Hematopoietic multipotent progenitor cell (in vitro differentiated cells): Measurements from ENCODE around the gene TUBB4B. TPM values are rescaled to one million over a fixed set of nuclear protein-coding genes. Genes with fewer than 3 reads are reported as not detected.

Experiments used
- DNase-seq, 3 donors: peaks; one replicate each; pipeline ENCODE4 v3.0.0-alpha.2; 2011 to 2015; ENCODE audit warnings: low read depth in 2 of 3, low spot score in 2 of 3
- total RNA-seq: library from RNA; depleted of rRNA; stranded (reverse); fragments of >200 nt; gene quantifications from one replicate; pipeline ENCODE4 v1.2.3, GENCODE V29; 2012

The TUBB4B gene
- total RNA-seq, 1 donor, result 141 TPM

- DNase-seq, result no peak
Measured at GRCh38 chr9:137267933-137268355, 26.9 kb downstream of the TUBB4B start.

DNA sequence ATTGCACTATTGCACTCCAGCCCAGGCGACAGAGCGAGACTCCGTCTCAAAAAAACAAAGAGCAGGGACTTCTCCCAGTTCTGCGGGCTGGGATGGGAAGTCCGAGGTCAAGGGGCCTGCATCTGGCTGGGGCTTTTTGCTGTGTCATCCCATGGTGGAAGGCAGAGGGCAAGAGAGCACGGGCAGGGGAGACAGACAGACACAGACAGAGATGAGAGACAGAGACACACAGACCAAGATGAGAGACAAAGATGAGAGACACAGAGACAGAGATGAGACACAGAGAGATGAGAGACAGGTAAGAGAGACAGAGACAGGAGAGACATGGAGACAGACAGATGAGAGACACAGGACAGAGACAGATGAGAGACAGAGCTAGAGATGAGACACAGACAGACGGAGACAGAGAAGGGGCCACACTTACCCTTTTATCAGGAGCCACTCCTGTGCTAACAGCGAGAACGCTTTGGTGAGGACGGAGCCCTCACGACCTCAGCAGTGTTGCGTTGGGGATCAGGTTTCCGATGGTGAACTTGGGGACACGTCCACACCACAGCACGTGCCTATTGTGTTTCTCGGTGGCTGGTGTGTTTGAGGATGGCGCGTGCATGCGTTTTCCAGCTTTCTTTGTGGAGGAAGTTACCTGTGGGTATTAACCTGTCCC lies 27.6 kb downstream of the TUBB4B start:
- no peak for DNase-seq

DNA sequence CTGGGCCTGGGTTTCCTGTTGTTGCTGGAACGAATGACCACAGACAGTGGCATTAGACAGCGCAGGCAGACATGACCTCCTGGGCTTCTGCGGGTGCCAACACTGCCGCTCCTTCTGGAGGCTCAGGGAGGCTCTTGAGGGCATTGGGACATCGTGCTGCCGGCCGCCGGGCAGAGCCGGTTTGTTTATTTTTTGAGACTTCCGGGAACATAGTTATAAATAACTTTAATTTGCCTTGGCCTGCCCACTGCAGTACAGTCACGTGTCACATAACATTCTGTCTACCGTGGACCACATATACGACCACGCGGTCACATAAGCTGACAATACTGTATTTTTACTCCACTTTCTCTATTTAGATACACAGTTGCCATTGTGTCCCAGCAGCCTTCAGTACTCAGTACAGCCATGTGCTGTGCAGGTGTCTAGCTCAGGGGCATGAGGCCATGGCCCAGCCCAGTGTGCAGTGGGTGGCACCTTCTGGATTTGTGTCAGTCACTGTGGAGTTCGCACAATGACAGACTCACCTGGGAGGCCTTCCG lies 28.2 kb downstream of the TUBB4B start:
- no peak for DNase-seq

DNA sequence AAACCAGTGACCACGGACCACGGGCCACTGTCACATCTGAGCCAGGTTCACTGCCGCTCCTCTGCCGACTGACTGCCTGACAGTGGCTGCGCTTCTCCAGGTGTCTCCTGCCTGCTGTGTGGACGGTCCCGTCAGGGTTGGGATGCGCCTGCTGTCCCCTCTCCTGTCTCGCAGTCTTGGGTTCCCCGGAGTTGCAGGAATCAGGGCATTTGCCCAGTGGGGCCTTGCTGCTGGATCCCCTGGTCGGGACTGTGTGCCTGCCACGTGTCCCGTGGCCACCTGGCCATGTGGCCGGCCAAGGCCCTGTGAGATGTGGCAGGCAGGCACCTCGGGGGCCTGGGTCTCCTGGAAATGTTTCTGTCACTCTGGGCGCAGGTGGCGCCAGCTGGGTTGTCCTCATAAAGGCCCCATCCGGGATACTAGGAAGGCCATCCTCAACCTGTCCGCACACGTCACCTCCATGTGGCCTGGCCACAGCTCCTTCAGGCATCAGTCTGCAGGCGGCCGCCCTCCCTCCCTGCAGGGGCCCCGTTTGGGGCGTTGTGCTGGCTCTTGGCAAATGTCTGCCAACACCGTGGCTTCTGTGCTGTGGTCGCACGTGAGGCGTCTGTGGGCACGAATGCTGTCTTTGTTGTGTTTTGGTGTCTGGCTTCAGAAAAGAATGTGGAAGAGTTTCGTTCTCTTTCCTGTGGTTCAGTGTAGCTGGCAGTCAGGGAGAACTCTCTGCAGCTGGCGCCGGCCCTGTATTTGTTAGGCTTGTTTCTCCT lies 30.0 kb downstream of the TUBB4B start:
- DNase-seq, result peak in 2 of 3 donors; percentile 51 to 58

DNA sequence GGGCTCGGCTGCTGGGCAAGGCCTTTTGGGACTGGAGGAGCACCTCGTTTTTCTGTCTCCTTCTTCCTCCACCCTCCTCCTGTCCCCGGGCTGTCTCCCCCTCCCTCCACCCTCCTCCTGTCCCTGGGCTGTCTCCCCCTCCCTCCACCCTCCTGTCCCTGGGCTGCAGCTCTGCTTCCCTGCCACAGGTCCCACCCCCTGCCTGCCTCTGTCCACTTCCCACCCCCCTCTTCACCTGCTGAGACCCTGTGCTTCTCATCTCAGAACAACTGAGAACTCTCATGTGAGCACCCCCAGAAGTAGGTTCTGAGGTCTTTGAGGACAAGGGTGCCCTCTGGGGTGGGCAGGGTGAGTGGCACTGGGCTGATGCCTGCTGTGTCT lies 30.6 kb downstream of the TUBB4B start:
- DNase-seq, result no peak

- no peak for DNase-seq
Measured at GRCh38 chr9:137272241-137273094, 31.4 kb downstream of the TUBB4B start.

DNA sequence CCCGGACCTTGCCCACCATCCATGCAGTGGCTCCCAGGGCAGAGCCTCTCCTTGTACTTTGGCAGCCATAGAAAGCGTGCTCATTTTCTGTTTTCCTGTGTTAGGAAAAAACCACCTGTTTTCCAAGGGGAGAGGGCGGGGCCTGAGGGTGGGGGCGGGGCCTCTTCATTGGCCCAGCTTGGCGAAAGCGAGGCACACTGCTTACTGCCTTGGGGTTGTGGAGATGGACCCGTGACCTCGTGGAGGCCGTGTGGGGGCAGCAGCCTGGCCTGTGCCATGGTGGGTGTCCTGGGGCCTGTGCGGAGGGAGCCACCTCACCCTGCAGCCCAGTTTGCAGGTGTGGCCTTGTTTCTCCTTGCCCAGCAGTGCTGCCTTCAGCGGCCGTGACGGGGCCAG lies 32.0 kb downstream of the TUBB4B start:
- no peak for DNase-seq

DNA sequence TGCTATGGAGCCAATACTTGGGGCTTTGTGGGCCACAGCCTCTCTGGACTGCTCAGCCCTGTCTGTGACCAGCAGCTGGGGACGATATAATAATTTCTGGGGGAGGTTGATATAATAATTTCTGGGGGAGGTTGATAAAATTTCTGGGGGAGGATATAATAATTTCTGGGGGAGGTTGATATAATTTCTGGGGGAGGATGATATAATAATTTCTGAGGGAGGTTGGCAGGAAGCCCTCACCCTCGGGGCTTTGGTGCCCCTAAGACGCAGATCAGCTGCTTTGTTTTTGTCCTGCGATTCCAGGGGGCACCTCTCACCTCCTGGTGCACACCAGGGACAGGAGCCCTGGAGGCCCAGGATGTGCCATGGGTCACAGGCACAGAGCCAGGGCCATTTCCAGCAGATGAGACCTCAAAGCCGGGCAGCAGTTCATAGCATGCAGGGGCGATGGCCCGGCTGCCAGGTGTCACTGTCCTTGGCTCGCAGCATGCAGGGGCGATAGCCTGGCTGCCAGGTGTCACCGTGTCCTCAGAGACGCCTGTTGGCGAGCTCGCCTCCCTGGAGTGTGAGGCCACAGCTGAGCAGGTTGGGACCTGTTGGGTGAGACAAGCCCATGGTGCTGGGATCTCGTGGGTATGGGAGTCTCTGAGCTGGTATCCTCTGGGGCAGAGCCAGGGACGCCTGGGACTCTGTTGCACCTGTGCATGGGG lies 32.7 kb downstream of the TUBB4B start:
- DNase-seq, result no peak

GRCh38 chr9:137275203-137275587 lies 34.1 kb downstream of the TUBB4B start:
- no peak for DNase-seq

DNA sequence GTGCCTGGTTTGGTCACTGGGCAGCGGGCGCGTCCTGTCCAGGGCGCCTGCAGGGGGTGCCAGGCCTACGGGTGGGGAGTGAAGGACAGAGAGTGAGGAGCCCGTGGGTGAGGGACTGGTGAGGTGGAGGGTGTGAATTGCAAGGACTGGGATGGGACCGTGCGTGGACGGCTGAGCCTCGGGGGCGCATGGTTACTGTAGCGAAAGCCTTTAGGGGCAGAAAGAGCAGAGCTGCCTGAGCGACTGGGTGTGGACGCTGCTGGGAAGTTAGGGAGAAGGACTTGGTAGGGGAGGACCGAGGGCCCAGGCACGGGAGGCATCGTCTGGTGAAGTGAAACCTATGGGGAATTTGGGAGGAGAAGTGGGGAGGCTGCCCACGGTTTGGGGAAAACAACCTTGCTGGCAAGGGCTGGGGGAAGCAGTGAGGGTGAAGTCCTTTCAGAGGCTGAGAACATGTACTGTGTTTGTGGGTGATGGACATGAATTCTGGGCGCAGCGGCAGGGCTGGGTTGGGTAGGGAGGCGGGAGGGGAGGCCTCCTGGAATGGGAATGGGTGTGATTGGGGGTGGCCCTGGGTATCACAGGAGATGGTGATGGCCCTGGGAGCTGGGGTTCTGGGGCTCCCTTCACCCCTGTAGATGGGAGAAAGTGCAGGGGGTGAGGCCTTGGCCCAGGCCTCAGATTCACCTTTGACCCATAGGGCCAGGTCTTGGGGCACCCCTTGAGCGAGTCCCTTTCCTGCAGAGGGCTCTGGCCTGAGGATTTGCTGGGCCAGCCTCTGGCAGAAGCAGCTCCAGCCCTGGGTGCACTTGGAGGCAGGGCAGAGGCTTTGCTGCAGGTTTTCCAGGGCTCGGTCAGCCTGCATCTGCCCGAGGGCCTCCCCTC lies 34.7 kb downstream of the TUBB4B start:
- no peak for DNase-seq

DNA sequence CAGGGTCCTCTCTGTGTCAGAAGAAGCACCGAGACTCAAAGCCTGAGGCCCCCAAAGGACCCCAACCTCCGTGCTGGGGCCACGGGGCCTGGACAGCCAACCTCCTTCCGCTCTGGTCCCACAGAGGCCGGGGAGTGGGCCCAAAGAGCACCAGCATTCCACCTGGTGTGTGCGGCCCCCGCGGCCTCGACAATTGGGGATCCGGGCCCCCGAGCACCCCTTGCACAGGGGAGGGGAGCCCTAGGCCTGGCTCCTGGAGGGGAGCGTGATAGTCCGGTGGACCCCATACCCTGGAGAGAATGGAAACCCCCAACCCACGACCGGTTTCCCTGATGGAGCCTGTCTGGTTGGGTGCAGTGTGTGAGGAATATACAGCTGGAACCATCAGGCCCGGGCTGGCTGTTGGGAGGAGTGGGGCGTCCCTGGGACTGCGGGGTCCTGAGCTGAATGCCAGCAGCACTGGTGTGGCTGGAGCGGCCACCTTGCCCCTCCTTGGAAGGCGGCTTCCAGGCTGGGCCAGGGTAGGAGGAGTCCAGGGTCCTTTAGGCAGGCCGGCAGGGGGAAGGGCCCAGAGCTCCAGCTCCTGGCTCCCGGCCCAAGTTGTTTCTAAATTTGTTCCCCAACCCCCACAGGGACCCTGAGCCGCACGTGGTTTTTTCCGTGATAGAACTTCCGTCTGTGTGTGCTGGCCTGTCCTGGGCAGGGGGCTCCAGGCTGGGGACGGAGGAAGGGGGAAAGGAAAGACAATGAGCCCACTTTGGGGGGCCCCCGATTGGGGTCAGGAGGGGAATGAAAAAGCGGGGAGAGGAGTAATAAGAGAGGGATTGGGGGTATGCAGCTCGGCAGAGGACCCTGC lies 35.6 kb downstream of the TUBB4B start:
- peak in 1 of 3 donors; percentile 56 for DNase-seq

DNA sequence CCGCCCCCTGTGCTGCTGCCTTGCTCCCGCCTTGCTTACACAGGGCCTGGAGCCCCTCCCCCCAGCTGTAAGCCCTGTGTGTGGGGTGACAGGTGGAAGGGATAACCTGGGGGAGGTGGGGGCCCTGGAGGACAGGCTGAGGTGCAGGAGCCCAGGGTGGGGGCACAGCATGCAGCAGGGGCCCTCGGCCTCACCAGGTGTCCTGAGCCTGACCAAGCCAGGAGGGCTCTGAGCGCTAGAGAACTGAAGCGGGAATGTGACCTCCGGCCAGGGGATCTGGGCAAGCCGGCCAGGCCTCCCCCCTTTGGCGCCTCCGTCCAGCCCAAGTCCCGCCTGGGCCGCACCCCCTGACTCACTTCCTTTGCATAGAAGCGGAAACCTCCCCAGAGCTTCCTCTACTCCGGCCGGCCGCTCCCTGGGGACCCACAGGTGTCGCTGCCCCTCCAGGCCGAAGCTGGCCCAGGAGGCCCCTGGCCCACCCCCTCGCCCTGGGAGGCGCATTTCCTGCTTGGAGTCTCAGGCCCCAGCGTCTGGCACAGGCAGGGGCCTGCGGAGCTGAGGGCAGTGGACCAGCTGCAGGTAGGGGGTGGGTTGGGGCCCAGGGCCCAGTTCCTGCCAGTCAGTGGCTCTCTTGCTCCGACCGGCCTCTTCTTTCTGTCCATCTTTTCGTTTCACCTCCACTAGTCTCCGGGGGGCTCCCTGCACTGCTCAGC lies 36.4 kb downstream of the TUBB4B start, which contains the start of gene TOR4A:
TSS of gene TOR4A (plus strand) at position 398 of the 713 bp plus-strand sequence. CDS start 964 bp downstream, outside the sequence.
- DNase-seq, result peak in 2 of 3 donors; percentile 46 to 83

DNA sequence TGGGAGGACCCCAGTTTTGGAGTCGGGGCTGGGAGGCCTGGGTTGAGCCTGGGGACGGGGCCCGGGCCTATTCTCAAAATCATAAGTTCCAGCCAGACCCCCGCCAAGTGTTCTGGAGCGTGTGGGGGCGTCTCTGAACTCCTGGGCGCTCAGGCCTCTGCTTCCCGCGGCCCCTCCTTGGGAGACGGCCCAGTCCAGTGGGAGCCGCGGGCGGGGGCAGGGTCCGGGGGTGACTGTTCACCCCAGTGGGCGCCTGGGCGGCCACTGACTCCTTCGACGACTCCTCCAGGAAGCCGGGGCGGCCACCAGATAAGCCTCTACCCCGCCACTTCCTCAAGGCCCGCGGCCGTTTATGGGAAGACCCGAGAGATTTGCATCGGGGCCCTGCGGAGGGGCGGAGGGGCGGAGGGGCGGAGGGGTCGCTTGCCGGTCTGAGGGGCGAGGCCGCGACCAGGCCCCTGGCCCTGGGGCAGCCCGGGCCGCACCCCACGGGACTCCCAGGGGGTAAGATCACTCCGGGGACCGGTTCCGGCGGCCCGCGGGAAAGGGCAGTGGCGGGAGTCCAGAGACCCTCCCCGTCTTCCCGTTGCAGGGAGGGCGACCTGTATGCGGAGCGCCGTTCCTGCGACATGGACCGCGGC lies 37.1 kb downstream of the TUBB4B start:
- DNase-seq, result peak in 1 of 3 donors; percentile 43

GRCh38 chr9:137278721-137279711 lies 37.9 kb downstream of the TUBB4B start:
- DNase-seq, result no peak

- DNase-seq, result no peak
Measured at GRCh38 chr9:137279741-137280473, 38.8 kb downstream of the TUBB4B start.
